Body of pancreas (tissue), 4 donors: ENCODE data around the gene CCDC137. TPM values are rescaled to one million over a fixed set of nuclear protein-coding genes. Genes with fewer than 3 reads are reported as not detected.

Source experiments
- ATAC-seq: fragments of 150-250 bp; one replicate; pipeline ENCODE4 v1.9.1; 2016
- DNase-seq, 4 donors: peaks; one replicate each; pipeline ENCODE4 v3.0.0-alpha.2; 2019
- H3K27ac ChIP-seq, 4 donors: fragments of 200-600 bp; sonication (generic); 1 replicate in 3 of 4; 2 replicates in 1 of 4; pipeline versions ENCODE4 v1.5.1 to v1.6.1; 2016 to 2019; ENCODE audit warnings: mild to moderate bottlenecking in 1 of 4, mixed read lengths in 1 of 4, moderate library complexity in 1 of 4
- H3K27me3 ChIP-seq, 2 donors: fragments of 200-600 bp; sonication (generic); one replicate each; pipeline ENCODE4 v1.6.0; 2016; ENCODE audit warnings: mild to moderate bottlenecking in 1 of 2
- H3K36me3 ChIP-seq, 2 donors: fragments of 200-600 bp; sonication (generic); replicated peaks in 1 of 2; 2 replicates each; pipeline ENCODE4 v1.5.1; 2016; ENCODE audit warnings: low read depth in 2 of 2; ENCODE audit not compliant: insufficient read depth in 1 of 2
- H3K4me1 ChIP-seq: fragments of 200-600 bp; sonication (generic); one replicate; pipeline ENCODE4 v1.6.0; 2016
- H3K4me3 ChIP-seq, 2 donors: fragments of 200-600 bp; sonication (generic); 1 replicate in 1 of 2; 2 replicates in 1 of 2; pipeline ENCODE4 v1.5.1; 2016 to 2019
- H3K9me3 ChIP-seq, 3 donors: fragments of 200-600 bp; sonication (generic); 1 replicate in 2 of 3; 2 replicates in 1 of 3; pipeline ENCODE4 v1.5.1; 2016
- POLR2A ChIP-seq, 3 donors: fragments of 450-650 bp; IDR thresholded peaks; one replicate each; pipeline ENCODE4 v1.6.1; 2016; ENCODE audit warnings: antibody characterized with exemption in 3 of 3, mild to moderate bottlenecking in 2 of 3
- WGBS, 2 donors: methylation state at CpG; one replicate each; pipeline ENCODE4 v1.1.5; 2017; 5-methylcytosine and 5-hydroxymethylcytosine counted together
- intact Hi-C: fragments of 100-400 bp; cut with DNase I; formaldehyde crosslinking; loops from one replicate; pipeline ENCODE4 v1.15.1; 2023
- total RNA-seq, 2 donors: library from RNA; depleted of rRNA; stranded (reverse); fragments of >200 nt; gene quantifications; one replicate each; pipeline ENCODE4 v1.1.0, GENCODE V29; 2016
- TF ChIP-seq, protein P1 (sequence below), 7 experiments: fragments of 450-650 bp in 4 of 7; fragments of 200-600 bp in 3 of 7; sonication (generic) in 3 of 7; IDR thresholded peaks; one replicate each; pipeline ENCODE4 v1.5.1; 2016 to 2019; ENCODE audit warnings: antibody characterized with exemption in 7 of 7

The CCDC137 gene
- total RNA-seq, 2 donors from 2014 or later = 6.2 to 21.4 TPM

DNA sequence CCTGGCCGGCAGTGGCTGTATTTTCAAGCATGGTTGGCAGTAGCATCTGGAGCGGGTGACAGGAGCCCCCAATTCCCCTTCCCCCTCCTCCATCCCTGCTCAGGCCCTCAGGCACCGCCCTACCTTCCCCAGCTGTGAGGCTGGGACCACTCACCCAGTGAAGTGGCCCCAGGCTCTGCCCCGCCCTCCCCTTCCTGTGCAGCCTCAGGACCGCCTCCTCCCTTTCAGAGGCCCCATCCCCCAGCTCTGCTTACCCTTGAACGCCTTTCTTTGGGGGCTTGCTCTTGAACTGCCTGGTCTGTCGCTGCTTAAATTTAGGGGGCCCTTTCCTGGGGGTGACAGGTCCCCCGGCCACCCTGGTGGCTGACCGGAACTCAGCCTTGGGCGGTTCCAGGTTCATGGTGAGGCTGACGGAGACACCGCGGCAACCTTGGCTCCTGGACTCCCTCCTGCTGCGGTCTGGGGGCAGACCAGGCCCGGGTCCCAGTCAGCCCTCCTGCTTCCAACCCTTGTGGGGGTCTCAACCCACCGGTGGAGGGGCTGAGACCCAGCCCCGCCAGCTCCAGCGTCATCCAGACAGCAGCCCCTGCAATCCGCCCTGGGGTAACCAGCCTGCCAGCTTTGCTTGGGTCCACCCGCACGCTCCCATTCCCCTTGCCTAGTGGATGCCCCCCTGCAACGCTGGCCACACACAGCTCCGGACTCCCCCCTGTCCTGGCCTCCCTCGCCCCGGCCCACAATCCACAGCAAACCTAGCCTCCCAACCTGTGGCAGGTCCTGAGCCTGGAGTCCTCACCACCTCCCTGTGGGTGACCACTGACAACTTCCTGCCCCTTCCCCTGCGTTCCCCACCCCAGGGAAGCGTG, 13.4 kb upstream of the CCDC137 start:
- intact Hi-C loops = no loop called here
- no peak for ATAC-seq
- Histone ChIP-seq H3K4me3 (no peak overlapping the region), H3K4me1 (no peaks in the 10 kb centered on the region), H3K36me3 (no peaks in the 10 kb centered on the region), H3K9me3 (no peaks in the 10 kb centered on the region), H3K27ac (no peak overlapping the region), H3K27me3 (peaks cover 0 to 10% of the 10 kb centered on the region in 2 donors)
- TF ChIP-seq, protein P1, sequence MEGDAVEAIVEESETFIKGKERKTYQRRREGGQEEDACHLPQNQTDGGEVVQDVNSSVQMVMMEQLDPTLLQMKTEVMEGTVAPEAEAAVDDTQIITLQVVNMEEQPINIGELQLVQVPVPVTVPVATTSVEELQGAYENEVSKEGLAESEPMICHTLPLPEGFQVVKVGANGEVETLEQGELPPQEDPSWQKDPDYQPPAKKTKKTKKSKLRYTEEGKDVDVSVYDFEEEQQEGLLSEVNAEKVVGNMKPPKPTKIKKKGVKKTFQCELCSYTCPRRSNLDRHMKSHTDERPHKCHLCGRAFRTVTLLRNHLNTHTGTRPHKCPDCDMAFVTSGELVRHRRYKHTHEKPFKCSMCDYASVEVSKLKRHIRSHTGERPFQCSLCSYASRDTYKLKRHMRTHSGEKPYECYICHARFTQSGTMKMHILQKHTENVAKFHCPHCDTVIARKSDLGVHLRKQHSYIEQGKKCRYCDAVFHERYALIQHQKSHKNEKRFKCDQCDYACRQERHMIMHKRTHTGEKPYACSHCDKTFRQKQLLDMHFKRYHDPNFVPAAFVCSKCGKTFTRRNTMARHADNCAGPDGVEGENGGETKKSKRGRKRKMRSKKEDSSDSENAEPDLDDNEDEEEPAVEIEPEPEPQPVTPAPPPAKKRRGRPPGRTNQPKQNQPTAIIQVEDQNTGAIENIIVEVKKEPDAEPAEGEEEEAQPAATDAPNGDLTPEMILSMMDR (IDR thresholded peaks at IDR 0.05) = no peak
- no peak for DNase-seq
- WGBS, 2 donors = 44 to 62% methylated on average over 13 to 22 of the region's 27 CpGs

DNA sequence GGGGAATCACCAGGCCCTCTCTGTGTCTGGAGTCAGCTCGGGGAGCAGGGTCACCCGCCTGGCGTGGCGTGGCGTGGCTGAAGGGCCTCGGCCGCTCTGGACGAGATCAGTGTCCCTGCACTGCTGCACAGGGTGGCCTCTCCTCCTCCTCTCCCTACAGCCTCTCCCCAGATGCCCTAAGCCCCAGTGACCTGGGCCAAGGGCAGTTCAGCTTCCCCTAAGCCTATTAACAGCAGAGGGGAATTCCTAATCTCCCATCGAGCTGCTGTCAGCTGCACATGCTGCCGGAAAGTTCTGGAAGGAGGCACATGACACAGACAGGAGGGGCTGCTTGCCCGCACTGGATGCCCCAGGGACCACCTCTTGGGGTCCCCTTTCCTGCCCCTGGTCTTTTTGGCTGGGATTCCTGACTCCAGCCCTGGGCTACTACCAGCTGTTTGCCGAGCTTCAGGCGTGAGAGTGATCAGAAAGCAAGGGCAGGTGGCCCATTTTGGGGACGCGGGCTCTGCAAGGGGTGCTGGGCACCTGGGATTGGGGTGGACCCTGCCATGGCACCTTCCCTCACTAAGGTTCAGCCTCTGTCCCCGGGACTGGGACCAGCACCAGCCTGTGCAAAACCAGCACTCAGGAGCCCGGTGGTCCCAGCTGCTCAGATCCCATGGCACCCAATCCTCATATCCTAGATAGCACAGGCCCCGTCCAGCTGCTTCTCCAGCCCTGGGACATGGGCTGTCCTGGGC, 11.0 kb upstream of the CCDC137 start:
- no peaks in the 10 kb centered on the region for H3K36me3 ChIP-seq
- TF ChIP-seq, protein P1 (IDR thresholded peaks at IDR 0.05) = no peak
- TF ChIP-seq POLR2A (IDR thresholded peaks at IDR 0.05) = no peak
- H3K9me3 ChIP-seq = no peaks in the 10 kb centered on the region
- ATAC-seq (no peak), DNase-seq (no peak)
- intact Hi-C loops = no loop called here
- H3K4me3 ChIP-seq = no peak overlapping the region
- WGBS, 2 donors = 35 to 70% methylated on average over 5 to 18 of the region's 18 CpGs
- H3K27me3 ChIP-seq = no peaks in the 10 kb centered on the region
- H3K4me1 ChIP-seq = peaks cover 18% of the 10 kb centered on the region
- no peak overlapping the region for H3K27ac ChIP-seq

DNA sequence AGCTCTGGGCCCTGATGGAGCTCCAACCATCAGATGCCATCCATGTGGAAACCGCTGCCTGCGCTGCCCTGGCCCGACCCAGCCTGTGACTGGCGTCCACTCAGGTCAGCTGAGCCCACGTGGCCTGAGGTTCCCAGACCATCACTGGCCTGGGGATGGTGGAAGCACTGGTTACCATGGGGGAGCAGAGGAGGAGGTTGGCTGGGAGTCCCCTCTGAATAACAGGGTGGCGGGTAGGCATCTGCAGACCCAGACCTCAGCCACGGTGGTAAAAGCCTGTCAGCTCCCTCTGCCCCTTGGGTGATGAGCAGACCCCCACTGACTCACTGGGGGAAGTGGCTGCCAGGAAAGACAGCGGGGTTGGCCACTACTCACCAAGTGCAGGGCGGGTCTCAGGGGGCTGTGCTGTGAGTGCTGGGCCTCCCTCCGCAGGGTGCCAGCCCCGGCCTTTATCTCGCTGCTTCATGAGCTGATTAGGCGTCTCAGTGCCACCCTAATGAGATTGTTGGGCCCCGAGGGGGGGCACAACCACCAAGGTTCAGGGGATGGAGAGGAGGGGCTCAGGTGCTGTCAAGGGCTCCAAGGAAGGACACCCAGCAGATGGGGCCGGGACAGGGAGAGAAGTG, 10.3 kb upstream of the CCDC137 start, which contains the start of gene PDE6G:
Gene PDE6G, minus strand, starts transcription at position 425 of the 626 bp plus-strand sequence. CDS start 3,237 bp downstream, outside the sequence.
- H3K27me3 ChIP-seq = no peaks in the 10 kb centered on the region
- WGBS, 2 donors = 83% methylated on average over 14 of the region's 15 CpGs; no CpG with 5 or more reads in 1 of the 2 donors
- intact Hi-C loops = no loop called here
- DNase-seq (no peak), ATAC-seq (no peak)
- TF ChIP-seq POLR2A (IDR thresholded peaks at IDR 0.05) = no peak
- TF ChIP-seq, protein P1 (IDR thresholded peaks at IDR 0.05) = no peak
- no peak within 1 kb of the TSS for H3K4me3 ChIP-seq
- no peak within 1 kb of the TSS for H3K27ac ChIP-seq
- H3K36me3 ChIP-seq = no peaks in the 10 kb centered on the region
- no peaks in the 10 kb centered on the region for H3K9me3 ChIP-seq
- H3K4me1 ChIP-seq = peaks cover 24% of the 10 kb centered on the region

DNA sequence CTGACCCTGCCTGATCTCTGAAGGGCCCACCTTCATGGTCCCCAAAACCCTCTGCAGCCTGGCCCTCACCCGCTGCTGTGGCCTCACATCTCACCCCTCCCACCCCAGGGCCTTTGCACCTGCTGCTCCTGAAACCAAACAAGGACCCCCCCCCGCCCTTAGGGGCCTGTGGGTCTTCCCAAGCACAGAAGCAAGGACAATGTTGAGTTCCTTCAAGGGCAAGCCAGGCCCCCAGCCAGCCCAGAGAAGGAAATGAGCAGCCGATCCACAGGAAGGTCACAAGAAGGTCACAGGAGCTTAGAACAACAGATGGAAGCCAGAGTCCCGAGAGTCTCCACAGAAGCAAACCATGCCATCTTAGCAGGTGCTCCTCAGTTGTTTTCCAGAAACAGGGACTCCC, 9.7 kb upstream of the CCDC137 start:
- Histone ChIP-seq H3K4me3 (no peak overlapping the region), H3K27me3 (no peaks in the 10 kb centered on the region), H3K9me3 (no peaks in the 10 kb centered on the region), H3K4me1 (peaks cover 25% of the 10 kb centered on the region), H3K36me3 (no peaks in the 10 kb centered on the region), H3K27ac (no peak overlapping the region)
- no peak for DNase-seq
- TF ChIP-seq, protein P1 (IDR thresholded peaks at IDR 0.05) = no peak
- TF ChIP-seq POLR2A (IDR thresholded peaks at IDR 0.05) = no peak
- ATAC-seq = no peak
- 74 to 80% methylated on average over 3 to 4 of the region's 4 CpGs for WGBS, 2 donors
- intact Hi-C loops = no loop called here
